NCI-H345 treated with DMSO at 0.1 percent for 48 hours (cell line): ENCODE results near the gene CEP192.
"Not testable (repeated sequence)": the region's sequence is repeated elsewhere in the genome, so short reads cannot be mapped to it uniquely, and the experiment has no call there.

ENCODE experiments used
- DNase-seq: peaks from one replicate; lab custom pipeline; 2025; ENCODE audit not compliant: unreplicated experiment; lab: John Stamatoyannopoulos, UW

Gene CEP192

DNA sequence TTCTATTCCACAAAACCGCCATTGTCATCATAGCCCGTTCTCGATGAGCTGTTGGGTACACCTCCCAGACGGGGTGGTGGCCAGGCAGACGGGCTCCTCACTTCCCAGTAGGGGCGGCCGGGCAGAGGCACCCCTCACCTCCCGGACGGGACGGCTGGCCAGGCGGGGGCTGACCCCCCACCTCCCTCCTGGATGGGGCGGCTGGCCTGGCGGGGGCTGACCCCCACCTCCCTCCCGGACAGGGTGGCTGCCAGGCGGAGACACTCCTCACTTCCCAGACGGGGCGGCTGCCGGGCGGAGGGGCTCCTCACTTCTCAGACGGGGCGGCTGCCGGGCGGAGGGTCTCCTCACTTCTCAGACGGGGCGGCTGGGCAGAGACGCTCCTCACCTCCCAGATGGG lies 106.9 kb downstream of the CEP192 start:
- DNase-seq: not testable (repeated sequence)

DNA sequence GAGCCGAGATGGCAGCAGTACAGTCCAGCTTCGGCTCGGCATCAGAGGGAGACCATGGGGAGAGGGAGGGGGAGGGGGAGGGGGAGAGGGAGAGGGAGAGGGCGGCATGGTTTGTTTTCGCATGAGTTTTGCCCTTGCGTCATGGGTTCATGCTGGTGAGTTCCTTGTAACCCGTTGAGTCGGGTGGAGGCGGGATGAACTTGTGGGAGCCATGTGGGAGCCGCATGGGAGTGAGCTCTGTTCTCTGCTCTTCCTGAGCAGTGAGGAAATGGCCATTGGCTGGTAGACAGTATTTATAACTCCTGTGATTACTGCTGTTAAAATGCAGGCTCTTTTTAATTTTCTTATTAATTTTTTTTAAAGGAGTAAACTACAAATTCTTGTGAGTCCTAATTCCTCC lies 108.0 kb downstream of the CEP192 start:
- no peak for DNase-seq

DNA sequence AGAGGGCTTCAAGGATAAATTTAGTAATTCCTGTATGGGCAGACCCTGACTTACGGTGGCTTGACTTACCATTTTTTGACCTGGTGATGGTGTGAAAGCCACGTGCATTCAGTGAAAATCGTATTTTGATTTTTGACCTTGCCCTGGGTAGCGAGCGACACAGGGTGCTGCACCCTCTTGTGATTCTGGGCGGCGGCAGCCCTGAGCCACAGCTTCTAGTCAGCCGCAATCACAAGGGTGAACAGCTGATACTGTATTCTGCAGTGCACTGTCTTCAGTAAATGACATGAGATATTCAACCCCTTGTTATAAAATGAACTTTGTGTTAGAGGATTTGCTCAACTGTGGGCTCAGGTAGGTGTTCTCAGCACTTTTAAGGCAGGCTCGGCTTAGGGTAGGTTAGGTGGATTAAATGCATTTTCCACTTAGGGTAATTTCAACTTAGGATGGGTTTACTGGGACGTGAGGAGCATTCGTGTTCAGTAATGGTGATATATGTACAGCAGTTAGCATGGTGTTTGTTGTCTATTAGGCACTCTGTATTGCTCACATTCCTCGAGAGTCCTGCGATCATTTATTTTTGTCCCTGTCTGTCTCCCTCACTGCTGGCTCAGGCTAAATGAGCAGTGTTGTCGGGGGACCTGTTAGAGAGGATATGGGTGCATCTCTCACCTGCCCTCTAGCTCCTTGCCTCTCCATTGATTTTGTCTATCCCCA lies 109.9 kb downstream of the CEP192 start:
- no peak for DNase-seq

DNA sequence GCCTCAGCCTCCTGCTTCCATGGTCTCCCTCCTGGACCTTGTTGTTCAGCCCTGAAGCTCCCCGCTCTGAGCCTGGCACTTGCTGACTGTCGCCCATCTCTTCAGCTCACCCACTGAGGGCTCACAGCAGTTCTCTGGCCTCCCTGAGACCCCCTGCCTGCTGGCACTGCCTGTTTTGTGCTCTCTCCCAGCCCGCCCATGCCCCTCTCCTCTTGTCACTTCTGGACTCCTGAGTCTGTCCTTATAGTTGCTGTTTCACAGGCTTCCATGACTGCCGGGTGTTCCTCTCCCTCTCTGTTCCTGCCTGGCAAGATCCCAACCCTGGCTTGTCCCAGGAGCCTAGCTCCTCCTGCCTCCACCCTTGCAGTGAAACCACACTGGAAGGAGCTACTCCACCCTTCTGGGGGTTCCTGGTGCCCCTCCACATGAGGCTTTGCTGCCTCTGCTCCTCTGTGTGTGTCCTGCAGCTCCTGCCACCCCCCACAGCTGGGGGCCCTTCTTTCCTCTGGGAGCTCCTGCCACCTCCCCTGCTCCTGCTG lies 110.6 kb downstream of the CEP192 start:
- no peak for DNase-seq

DNA sequence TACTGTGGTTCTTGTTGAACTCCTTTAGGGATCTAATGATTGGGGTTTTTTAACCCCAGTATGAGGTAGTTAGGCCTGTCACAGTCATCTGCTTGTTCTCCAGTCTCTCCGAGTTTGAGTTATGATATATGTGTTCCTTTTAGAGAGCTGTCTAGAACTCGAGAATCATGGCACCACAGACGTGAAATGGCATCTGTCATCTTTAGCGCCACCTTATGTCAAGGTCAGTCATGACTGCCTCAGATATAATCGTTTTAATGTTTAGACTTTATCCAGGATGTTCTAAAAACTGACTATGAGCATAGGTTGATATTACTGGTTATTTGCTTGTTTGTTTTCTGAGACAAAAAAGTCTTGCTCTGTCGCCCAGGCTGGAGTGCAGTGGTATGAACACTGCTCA lies 112.2 kb downstream of the CEP192 start:
- DNase-seq: no peak

DNA sequence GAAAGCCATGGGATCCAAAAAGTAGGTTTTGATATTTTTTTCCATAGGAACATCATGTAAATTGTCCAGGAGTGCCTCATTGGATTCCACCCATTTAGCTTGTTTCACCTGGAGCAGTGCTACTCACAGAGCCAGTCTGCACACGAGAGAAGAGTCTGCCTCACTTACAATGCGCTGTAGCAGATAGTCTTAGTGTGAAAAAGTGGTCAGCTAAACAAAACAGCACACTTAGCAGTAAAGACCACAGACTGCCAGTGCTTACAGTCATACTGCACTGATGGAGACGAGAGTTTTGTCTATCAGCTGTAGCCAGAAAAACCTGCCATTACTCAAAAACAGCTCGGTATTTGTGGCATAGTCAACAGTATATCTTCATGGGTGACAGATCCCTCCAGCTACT lies 113.9 kb downstream of the CEP192 start:
- no peak for DNase-seq

DNA sequence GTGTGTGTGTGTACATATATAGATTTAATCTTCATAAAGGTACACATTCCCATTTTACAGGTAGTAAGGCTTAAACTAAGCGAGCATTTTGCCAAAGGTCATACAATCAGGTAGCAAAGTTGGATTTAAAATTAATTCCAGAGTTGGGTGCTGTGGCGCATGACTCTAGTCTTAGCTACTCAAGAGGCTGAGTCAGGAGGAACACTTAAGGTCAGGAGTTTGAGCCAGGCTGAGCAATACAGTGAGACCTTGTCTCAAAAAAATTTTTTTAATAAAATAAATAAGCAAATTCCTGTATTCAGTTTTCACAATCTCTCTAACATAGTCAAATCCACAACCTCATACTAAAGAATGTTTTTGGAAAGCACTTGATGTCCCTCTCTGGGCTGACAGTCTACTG lies 115.9 kb downstream of the CEP192 start:
- no peak for DNase-seq

DNA sequence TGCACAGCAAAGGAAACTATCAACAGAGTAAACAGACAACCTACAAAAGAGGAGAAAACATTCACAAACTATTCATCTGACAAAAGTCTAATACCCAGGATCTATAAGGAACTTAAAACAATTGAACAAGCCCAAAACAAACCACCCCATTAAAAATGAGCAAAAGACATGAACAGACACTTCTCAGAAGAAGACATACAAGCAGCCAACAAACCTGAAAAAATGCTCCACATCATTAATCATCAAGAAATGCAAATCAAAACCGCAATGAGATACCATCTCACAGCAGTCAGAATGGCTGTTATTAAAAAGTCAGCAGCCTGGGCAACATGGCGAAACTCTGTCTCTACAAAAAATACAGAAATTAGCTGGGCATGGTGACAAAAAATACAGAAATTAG lies 117.2 kb downstream of the CEP192 start:
- DNase-seq: no peak

DNA sequence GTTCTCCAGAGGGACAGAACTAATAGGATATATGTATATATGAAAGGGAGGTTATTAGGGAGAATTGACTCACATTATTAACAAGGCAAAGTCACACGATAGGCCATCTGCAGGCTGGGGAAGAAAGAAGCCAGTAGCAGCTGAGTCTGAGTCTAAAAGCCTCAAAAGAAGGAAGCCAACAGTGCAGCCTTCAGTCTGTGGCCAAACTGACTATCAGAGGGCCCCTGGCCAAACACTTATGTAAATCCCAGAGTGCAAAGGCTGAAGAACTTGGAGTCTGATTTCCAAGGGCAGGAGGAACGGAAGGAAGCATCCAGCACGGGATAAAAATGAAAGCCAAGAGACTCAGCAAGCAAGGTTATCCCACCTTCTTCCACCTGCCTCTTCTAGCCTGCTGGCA lies 119.4 kb downstream of the CEP192 start:
- DNase-seq: no peak

DNA sequence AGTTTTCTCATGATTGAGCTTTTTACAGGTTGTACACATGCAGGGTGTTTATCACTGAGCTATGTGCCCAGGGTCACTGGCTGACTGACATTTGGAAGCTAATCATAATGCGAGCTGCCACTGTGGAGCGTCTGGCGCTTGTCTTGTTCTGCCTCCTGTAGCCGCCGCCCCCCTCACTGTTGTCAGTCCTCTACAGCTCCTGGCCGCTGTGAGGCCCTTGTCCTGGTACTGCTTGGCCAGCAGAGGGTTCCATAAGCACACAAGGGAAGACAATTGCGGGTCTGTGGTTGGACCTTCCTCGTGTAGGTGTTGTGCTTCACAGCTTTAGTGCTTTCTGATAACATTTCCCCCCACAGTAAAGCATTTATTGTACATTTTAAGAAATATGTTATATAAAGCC lies 121.8 kb downstream of the CEP192 start:
- DNase-seq: no peak

DNA sequence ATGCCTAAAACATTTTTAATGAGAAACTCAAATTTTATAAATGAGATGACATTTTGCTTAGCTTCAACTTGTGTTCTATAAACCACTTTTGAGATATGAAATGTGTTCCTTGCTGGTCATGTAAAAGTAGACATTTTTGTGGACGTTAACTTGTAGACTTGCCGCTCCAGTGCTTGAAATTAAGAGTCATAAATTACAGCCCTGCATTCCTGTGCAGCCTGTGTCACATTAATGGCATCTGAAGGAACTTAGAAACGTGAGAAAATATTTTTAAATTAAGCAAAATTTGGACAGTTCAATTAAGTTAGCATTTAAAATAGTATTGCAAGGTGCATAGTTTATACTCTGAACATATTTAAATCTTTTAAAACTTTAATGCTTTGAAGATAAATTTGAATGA lies 129.1 kb downstream of the CEP192 start:
- no peak for DNase-seq

DNA sequence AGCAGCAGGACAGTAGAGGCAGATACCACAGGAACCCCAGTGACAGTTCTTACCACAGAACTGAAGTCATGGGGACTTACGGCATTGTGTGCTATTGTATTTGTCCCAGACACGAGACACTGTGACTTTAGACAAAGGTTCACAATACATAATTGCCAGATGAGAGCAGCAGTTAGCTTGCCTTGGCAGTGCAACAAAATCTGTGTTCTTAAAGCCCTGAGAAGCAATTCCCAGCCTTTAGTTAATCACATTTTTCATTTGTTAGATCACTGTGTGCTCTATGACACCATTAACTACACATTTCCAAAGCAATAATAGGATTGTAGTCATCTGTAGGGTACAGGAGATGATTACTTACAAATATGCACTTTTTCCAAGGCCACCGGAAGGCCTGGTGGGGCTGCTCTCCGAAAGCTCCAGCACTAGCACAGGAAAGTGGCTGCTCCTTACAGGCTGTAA lies 129.8 kb downstream of the CEP192 start:
- no peak for DNase-seq

DNA sequence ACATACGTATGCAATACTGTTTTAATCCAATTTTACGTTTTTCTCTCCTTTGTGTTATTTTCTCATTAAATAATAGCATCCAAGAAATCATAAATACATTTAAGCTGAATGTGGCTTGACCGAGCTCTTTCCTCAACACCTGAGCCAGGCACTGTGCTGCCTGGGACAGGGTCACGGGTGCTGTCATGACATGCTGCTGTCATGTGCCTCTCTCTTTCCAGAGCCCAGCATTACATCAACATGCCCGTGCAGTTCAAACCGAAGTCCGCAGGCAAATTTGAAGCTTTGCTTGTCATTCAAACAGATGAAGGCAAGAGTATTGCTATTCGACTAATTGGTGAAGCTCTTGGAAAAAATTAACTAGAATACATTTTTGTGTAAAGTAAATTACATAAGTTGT lies 133.2 kb downstream of the CEP192 start:
- no peak for DNase-seq

DNA sequence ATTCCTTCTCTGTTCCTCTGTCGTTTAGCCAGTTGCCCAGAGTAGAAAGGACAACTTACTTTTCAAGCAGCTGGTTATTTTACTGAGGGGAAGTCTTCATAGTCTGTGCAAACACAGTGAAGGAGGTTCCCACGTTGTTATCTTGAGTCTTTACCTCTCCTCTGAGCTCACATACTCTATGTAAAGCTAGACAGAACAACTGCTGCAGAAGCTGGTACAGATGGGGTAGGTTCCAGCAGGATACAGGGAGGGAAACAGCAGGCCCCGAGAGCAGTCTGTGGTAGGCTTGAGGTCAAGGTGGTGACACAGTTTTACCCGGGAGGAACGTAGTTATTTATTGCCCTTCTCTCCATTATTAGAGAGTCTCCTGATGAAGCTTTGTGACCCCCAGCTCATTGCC lies 134.0 kb downstream of the CEP192 start:
- DNase-seq: no peak

DNA sequence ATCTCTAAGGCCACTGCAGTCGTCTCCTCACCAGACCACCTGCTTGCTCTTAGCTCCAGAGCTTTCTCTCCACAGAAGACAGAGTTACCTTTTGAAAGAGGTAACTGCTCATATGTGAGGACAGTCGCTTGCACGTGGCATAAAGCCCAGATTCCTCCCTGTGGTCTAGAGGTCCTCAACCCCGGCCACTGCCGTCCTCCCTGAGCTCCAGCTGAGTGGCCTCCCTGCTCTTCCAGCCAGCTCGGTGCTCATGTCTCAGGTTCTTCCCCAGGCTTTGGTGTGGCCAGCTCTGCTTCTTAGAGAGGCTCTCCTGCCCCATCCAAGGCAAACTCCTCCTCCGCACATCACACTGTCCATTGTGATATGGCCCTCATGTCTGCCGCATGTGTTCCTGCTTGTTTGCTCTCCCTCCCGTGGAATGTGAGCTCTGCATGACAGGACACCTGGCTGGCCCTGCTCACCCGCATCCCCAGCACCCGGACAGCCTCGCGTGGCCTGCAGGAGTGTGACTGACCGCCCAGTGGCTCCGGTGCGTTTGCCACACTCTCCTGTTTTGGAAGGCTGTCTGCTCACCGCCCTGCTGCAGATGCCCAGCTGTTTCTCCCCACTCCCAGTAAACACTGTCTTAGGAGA lies 135.9 kb downstream of the CEP192 start:
- DNase-seq: no peak

DNA sequence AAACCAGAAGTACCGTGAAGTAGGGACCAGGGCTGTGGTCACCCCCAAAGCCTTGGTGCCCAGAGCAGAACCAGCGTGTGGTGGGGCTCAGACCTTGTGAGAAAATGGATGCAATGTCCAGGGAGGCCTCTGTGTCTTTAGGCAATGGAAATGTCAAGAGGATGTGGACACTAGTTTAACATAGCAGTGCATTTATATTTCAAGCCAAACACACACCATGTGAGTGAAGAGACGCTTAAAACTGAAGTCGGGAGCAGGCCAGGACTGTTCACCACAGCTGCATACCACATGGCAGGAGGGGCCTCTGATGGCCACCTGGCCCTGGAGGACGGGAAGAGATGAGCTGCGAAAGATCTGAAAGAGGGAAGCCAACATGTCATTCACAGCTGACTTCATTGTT lies 140.1 kb downstream of the CEP192 start:
- DNase-seq: no peak

DNA sequence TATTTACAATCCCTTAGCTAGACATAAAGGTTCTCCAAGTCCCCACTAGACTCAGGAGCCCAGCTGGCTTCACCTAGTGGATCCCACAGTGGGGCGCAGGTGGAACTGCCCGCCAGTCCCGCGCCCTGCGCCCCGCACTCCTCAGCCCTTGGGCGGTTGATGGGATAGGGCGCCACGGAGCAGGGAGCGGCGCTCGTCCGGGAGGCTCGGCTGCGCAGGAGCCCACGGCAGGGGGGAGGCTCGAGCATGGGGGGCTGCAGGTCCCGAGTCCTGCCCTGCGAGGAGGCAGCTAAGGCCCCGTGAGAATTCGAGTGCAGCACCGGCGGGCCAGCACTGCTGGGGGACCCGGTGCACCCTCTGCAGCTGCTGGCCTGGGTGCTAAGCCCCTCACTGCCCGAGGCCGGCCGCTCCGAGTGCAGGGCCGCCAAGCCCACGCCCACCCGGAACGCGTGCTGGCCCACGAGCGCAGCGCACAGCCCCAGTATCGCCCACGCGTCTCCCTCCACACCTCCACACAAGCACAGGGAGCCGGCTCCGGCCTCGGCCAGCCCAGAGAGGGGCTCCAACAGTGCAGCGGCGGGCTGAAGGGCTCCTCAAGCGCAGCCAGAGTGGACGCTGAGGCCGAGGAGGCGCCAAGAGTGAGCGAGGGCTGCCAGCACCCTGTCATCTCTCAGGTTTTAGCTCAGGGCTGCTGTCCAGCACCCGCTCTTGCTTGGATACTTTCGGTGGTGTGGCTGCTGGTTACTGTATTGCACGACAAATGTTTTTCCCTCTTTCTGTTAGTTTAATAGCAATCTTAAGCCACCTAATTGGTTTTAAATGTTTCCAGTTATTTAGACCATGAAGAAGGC lies 143.6 kb downstream of the CEP192 start:
- no peak for DNase-seq

DNA sequence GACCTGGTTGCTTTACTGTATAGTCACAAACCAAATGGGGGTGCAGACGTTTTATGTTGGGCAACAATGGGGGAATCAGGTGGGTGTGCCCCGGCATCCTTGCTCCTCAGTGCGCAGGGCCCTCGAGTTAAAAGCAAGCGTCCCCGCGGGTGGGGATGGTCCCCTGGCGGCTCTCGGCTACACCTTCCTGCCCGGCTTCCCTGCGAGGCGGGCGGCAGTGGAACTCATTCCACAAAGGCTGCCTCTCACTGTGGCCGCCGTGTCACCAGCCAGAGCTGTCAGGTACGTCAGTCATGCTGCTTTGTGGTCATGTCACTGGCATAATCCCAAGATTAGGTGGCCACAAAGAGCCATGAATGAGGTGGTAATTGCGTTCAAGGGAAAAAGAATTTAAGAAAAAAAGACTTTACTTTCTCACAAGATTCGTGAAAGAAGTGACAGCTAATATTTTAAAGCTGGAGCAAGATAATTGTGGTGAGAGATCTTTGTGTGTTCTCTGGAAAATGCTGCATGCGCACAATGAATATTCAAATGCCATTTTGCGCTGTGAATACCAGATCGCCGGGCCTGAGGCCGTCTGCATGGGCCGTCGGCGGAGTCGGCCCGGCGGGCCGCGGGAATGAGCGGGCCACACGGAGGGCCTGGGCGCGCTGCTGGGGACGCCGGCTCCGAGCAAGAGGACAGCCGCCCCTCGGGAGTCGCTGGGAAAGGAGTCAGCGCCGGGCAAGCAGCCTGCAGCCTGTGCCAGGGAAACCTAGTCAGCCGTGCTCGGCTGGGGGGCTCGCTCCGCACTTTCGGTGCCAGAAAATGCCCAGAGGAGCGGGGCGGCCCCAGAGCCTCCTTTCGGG lies 145.1 kb downstream of the CEP192 start:
- no peak for DNase-seq

DNA sequence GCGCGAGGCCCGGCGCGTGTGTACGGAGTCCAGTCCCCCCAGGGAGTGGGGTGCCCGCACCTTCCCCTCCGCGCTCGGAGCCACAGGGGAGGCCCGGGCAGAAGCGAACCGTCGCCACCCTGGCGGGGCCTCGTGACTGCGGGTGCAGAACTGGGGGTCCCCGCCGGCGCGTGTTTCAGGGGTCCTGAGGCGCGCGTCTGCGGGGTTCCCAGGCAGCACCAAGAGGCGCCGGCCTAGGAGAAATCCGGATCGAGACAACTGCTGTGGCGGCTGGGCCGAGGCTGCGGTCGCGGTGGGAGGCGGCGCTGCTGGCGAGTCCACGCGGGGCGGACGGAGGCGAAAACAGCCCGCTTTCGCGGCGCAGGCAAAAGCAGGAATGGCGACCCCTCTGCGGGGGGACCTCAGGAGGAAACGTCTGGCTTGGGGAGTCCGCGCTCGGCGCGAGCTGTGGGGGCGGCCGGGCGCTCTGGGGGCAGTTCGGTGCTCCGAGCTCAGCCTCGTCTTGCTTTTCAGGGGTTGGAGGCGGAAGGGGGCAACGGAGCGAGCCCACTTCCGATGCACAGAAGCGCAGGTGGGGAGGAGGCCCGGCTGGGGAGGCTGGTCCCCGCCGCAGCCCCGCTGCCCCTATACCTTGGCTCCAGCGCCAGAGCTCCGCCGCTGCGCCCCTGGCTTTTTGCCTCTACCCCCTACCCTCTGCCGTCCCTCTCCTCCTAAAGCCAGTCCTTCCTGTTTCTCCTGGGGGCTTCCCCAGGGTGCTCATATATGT lies 145.9 kb downstream of the CEP192 start:
- DNase-seq: no peak
